Measurements from ENCODE around the gene PSORS1C2.
"Not testable (repeated sequence)": the region's sequence is repeated elsewhere in the genome, so short reads cannot be mapped to it uniquely, and the experiment has no call there.

Gene PSORS1C2

GRCh38 chr6:31165064-31165832, 26.4 kb upstream of the PSORS1C2 start:
- DNase-seq, result not testable (repeated sequence)

- not testable (repeated sequence) for DNase-seq
Observed at GRCh38 chr6:31164475-31165063, 25.7 kb upstream of the PSORS1C2 start.

- DNase-seq, result no peak
Observed at GRCh38 chr6:31163922-31164321, 25.1 kb upstream of the PSORS1C2 start.

- no peak for DNase-seq
Observed at GRCh38 chr6:31162463-31163165, 23.7 kb upstream of the PSORS1C2 start.

GRCh38 chr6:31161216-31162126, 22.6 kb upstream of the PSORS1C2 start:
- no peak for DNase-seq

- DNase-seq, result peak; percentile 73
Observed at GRCh38 chr6:31158863-31159855, 20.3 kb upstream of the PSORS1C2 start.

GRCh38 chr6:31158140-31158862, 19.4 kb upstream of the PSORS1C2 start, which contains the start of gene TCF19:
Gene TCF19, plus strand, starts transcription at chr6:31158589. Its CDS starts 881 bp downstream, at chr6:31159470.
- peak; percentile 100 for DNase-seq

GRCh38 chr6:31157513-31158139, 18.8 kb upstream of the PSORS1C2 start, which contains the start of gene CCHCR1:
Gene CCHCR1, minus strand, starts transcription at chr6:31157802. Its CDS starts 202 bp downstream, at chr6:31157600.
- no peak for DNase-seq

- DNase-seq, result no peak
Observed at GRCh38 chr6:31156641-31157040, 17.8 kb upstream of the PSORS1C2 start.

- no peak for DNase-seq
Observed at GRCh38 chr6:31154436-31154835, 15.6 kb upstream of the PSORS1C2 start.

GRCh38 chr6:31152781-31153180, 13.9 kb upstream of the PSORS1C2 start:
- no peak for DNase-seq

GRCh38 chr6:31149827-31150447, 11.1 kb upstream of the PSORS1C2 start:
- no peak for DNase-seq

GRCh38 chr6:31145386-31145785, 6.5 kb upstream of the PSORS1C2 start:
- no peak for DNase-seq

GRCh38 chr6:31144970-31145340, 6.1 kb upstream of the PSORS1C2 start:
- no peak for DNase-seq

- DNase-seq, result no peak
Observed at GRCh38 chr6:31144296-31144969, 5.6 kb upstream of the PSORS1C2 start.

GRCh38 chr6:31143148-31143547, 4.3 kb upstream of the PSORS1C2 start:
- no peak for DNase-seq

- no peak for DNase-seq
Observed at GRCh38 chr6:31142361-31142761, 3.5 kb upstream of the PSORS1C2 start.

- DNase-seq, result no peak
Observed at GRCh38 chr6:31140643-31141042, 1.8 kb upstream of the PSORS1C2 start.

GRCh38 chr6:31139599-31139998, 733 bp upstream of the PSORS1C2 start:
- DNase-seq, result no peak

All from activated effector memory CD4-positive, alpha-beta T cell treated with anti-CD3 and anti-CD28 coated beads, Interleukin-2, amount 50 U/mL, for 16 hours (primary cell).